Natural killer cell (primary cell): ENCODE measurements around the gene KCNMB2. TPM values are rescaled to one million over a fixed set of nuclear protein-coding genes. Genes with fewer than 3 reads are reported as not detected.

Source experiments
- ATAC-seq, 3 donors: fragments of 150-1000 bp in 2 of 3; fragments of 200-7000 bp in 1 of 3; cut with Tn5 transposase; 1 replicate in 1 of 3; 2 replicates in 2 of 3; pipeline ENCODE4 v1.10.0; 2021; ENCODE audit warnings: mild to moderate bottlenecking in 2 of 3, moderate library complexity in 2 of 3
- DNase-seq, 2 donors: peaks; one replicate each; pipeline versions ENCODE4 v3.0.0 to v3.0.0-alpha.2; 2013 to 2021; ENCODE audit warnings: mixed read lengths in 1 of 2
- H3K27ac ChIP-seq: one replicate; pipeline ENCODE4 v1.5.1; 2013; ENCODE audit warnings: mild to moderate bottlenecking, low read length
- H3K27me3 ChIP-seq: one replicate; pipeline ENCODE4 v1.6.1; 2013; ENCODE audit warnings: low read length; ENCODE audit not compliant: control insufficient read depth, insufficient read depth
- H3K36me3 ChIP-seq: one replicate; pipeline ENCODE4 v1.6.1; 2013; ENCODE audit warnings: low read length; ENCODE audit not compliant: control insufficient read depth, insufficient read depth
- H3K4me1 ChIP-seq: one replicate; pipeline ENCODE4 v1.6.1; 2013; ENCODE audit warnings: low read length; ENCODE audit not compliant: control insufficient read depth, insufficient read depth
- H3K4me3 ChIP-seq: one replicate; pipeline ENCODE4 v1.5.1; 2013; ENCODE audit warnings: low read length
- H3K9me3 ChIP-seq: one replicate; pipeline ENCODE4 v1.6.1; 2013; ENCODE audit warnings: low read length; ENCODE audit not compliant: control insufficient read depth, insufficient read depth
- H3K27ac Mint-ChIP-seq, 2 donors: one replicate each; pipeline ENCODE4 v1.8.0; 2022; ENCODE audit warnings: mild to moderate bottlenecking in 2 of 2, mixed read lengths in 2 of 2, moderate library complexity in 1 of 2
- H3K27me3 Mint-ChIP-seq, 2 donors: one replicate each; pipeline ENCODE4 v1.8.0; 2022; ENCODE audit warnings: low read depth in 2 of 2, mixed read lengths in 2 of 2
- H3K36me3 Mint-ChIP-seq: one replicate; pipeline ENCODE4 v1.8.0; 2022; ENCODE audit warnings: mixed read lengths
- H3K4me1 Mint-ChIP-seq, 2 donors: one replicate each; pipeline ENCODE4 v1.8.0; 2022; ENCODE audit warnings: mixed read lengths in 2 of 2
- H3K4me3 Mint-ChIP-seq: one replicate; pipeline ENCODE4 v1.8.0; 2022; ENCODE audit warnings: mild to moderate bottlenecking, moderate library complexity, mixed read lengths
- H3K9me3 Mint-ChIP-seq, 2 donors: one replicate each; pipeline ENCODE4 v1.8.0; 2022; ENCODE audit warnings: mixed read lengths in 2 of 2
- CTCF ChIP-seq: fragments of 200-600 bp; IDR thresholded peaks from one replicate; pipeline ENCODE4 v1.8.0; 2022; ENCODE audit warnings: antibody characterized with exemption
- WGBS: methylation state at CpG from one replicate; pipeline ENCODE4 v1.1.7; 2013; ENCODE audit warnings: missing lambda C conversion rate; ENCODE audit not compliant: insufficient coverage; 5-methylcytosine and 5-hydroxymethylcytosine counted together
- intact Hi-C: fragments of 100-400 bp; cut with micrococcal nuclease; formaldehyde crosslinking; loops from one replicate; pipeline ENCODE4 v1.14.2; 2022
- total RNA-seq, 4 donors: library from RNA; stranded (reverse); fragments of 120-200 nt in 1 of 4; gene quantifications; one replicate each; pipeline versions ENCODE4 v1.2.3 to v1.2.4, GENCODE V29; 2013 to 2022

KCNMB2 gene
- total RNA-seq, 3 donors from 2014 or later (not counting 1 experiment from before 2014, with no cell fraction given) = not detected

- no peaks in the 10 kb centered on the region for H3K4me1 Mint-ChIP-seq
- intact Hi-C loops = no loop called here
- no peaks in the 10 kb centered on the region for H3K4me1 ChIP-seq
- TF ChIP-seq CTCF = no peak
- no peak for DNase-seq
- no peak overlapping the region for H3K27ac ChIP-seq
- H3K4me3 Mint-ChIP-seq = no peak overlapping the region
- no peak overlapping the region for H3K27ac Mint-ChIP-seq
- no peaks in the 10 kb centered on the region for H3K36me3 Mint-ChIP-seq
- no peak overlapping the region for H3K4me3 ChIP-seq
- H3K36me3 ChIP-seq = no peaks in the 10 kb centered on the region
- H3K9me3 ChIP-seq = no peaks in the 10 kb centered on the region
- ATAC-seq = no peak
- no peaks in the 10 kb centered on the region for H3K9me3 Mint-ChIP-seq
- no peaks in the 10 kb centered on the region for H3K27me3 ChIP-seq
- no peaks in the 10 kb centered on the region for H3K27me3 Mint-ChIP-seq
- WGBS = 92% methylated on average over 4 of the region's 5 CpGs
Observed at GRCh38 chr3:178507507-178508442, 28.5 kb upstream of the KCNMB2 start.

- Histone ChIP-seq H3K36me3 (no peaks in the 10 kb centered on the region), H3K4me3 (no peak overlapping the region), H3K27me3 (no peaks in the 10 kb centered on the region), H3K4me1 (no peaks in the 10 kb centered on the region), H3K27ac (no peak overlapping the region), H3K9me3 (no peaks in the 10 kb centered on the region)
- ATAC-seq (no peak), DNase-seq (no peak)
- H3K27ac Mint-ChIP-seq = no peak overlapping the region
- H3K27me3 Mint-ChIP-seq = no peaks in the 10 kb centered on the region
- WGBS = 75% methylated on average over 2 of the region's 2 CpGs
- H3K9me3 Mint-ChIP-seq = no peaks in the 10 kb centered on the region
- TF ChIP-seq CTCF = no peak
- H3K4me3 Mint-ChIP-seq = no peak overlapping the region
- intact Hi-C loops = no loop called here
- H3K4me1 Mint-ChIP-seq = no peaks in the 10 kb centered on the region
- H3K36me3 Mint-ChIP-seq = no peaks in the 10 kb centered on the region
Observed at GRCh38 chr3:178508443-178508825, 27.8 kb upstream of the KCNMB2 start.

GRCh38 chr3:178510496-178510895 lies 25.7 kb upstream of the KCNMB2 start:
- H3K9me3 ChIP-seq = no peaks in the 10 kb centered on the region
- TF ChIP-seq CTCF = no peak
- H3K36me3 ChIP-seq = no peaks in the 10 kb centered on the region
- Mint-ChIP-seq H3K36me3 (no peaks in the 10 kb centered on the region), H3K9me3 (peaks cover 3 to 4% of the 10 kb centered on the region in 2 donors), H3K4me3 (no peak overlapping the region), H3K27ac (no peak overlapping the region), H3K4me1 (no peaks in the 10 kb centered on the region), H3K27me3 (no peaks in the 10 kb centered on the region)
- ATAC-seq (no peak), DNase-seq (no peak)
- H3K4me3 ChIP-seq = no peak overlapping the region
- H3K27ac ChIP-seq = no peak overlapping the region
- no peaks in the 10 kb centered on the region for H3K4me1 ChIP-seq
- intact Hi-C loops = no loop called here
- no peaks in the 10 kb centered on the region for H3K27me3 ChIP-seq

GRCh38 chr3:178512647-178513046 lies 23.6 kb upstream of the KCNMB2 start:
- H3K4me1 Mint-ChIP-seq = no peaks in the 10 kb centered on the region
- no peaks in the 10 kb centered on the region for H3K36me3 Mint-ChIP-seq
- DNase-seq = no peak
- Histone ChIP-seq H3K27me3 (no peaks in the 10 kb centered on the region), H3K4me3 (no peak overlapping the region), H3K27ac (no peak overlapping the region), H3K36me3 (no peaks in the 10 kb centered on the region), H3K9me3 (no peaks in the 10 kb centered on the region), H3K4me1 (no peaks in the 10 kb centered on the region)
- no peaks in the 10 kb centered on the region for H3K27me3 Mint-ChIP-seq
- no peak overlapping the region for H3K4me3 Mint-ChIP-seq
- WGBS = 67% methylated on average over 5 of the region's 5 CpGs
- no peak for ATAC-seq
- H3K27ac Mint-ChIP-seq = no peak overlapping the region
- H3K9me3 Mint-ChIP-seq = peaks cover 3 to 4% of the 10 kb centered on the region in 2 donors
- intact Hi-C loops = no loop called here
- no peak for TF ChIP-seq CTCF
